Kidney (tissue), 14 donors: ENCODE results near the gene TRIO. TPM values are rescaled to one million over a fixed set of nuclear protein-coding genes. Genes with fewer than 3 reads are reported as not detected.

ENCODE experiments used
- DNase-seq, 5 donors: peaks; one replicate each; pipeline ENCODE4 v3.0.0-alpha.2; 2013 to 2020
- FAIRE-seq: peaks from 2 replicates; lab custom pipeline; 2012; peaks lifted over from hg19 to GRCh38; lab: Jason Lieb, UNC
- H3K27ac ChIP-seq, 2 donors: one replicate each; pipeline ENCODE4 v1.7.0; 2013; ENCODE audit warnings: low read depth in 2 of 2, low read length in 2 of 2, inconsistent platforms in 1 of 2
- H3K27me3 ChIP-seq: one replicate; pipeline ENCODE4 v1.7.1; 2013; ENCODE audit warnings: low read length, inconsistent platforms; ENCODE audit not compliant: control insufficient read depth, insufficient read depth
- H3K36me3 ChIP-seq, 3 donors: one replicate each; pipeline versions ENCODE4 v1.7.0 to v1.7.1; 2013; ENCODE audit warnings: low read length in 3 of 3, control low read depth in 1 of 3, inconsistent platforms in 1 of 3; ENCODE audit not compliant: insufficient read depth in 3 of 3, control insufficient read depth in 2 of 3
- H3K4me1 ChIP-seq, 3 donors: one replicate each; pipeline versions ENCODE4 v1.7.0 to v1.7.1; 2013; ENCODE audit warnings: low read length in 3 of 3, inconsistent platforms in 1 of 3, low read depth in 1 of 3; ENCODE audit not compliant: control insufficient read depth in 2 of 3, insufficient read depth in 2 of 3
- H3K4me3 ChIP-seq, 3 donors: one replicate each; pipeline versions ENCODE4 v1.7.0 to v1.8.1; 2013; ENCODE audit warnings: low read length in 3 of 3, control low read depth in 1 of 3, inconsistent platforms in 1 of 3
- H3K9ac ChIP-seq, 3 donors: one replicate each; pipeline versions ENCODE4 v1.7.0 to v1.7.1; 2013; ENCODE audit warnings: low read length in 3 of 3, control low read depth in 1 of 3, inconsistent platforms in 1 of 3
- H3K9me3 ChIP-seq, 3 donors: one replicate each; pipeline versions ENCODE4 v1.7.0 to v1.7.1; 2013; ENCODE audit warnings: low read length in 3 of 3, control low read depth in 1 of 3, inconsistent platforms in 1 of 3; ENCODE audit not compliant: control insufficient read depth in 2 of 3, insufficient read depth in 1 of 3
- intact Hi-C: fragments of 100-400 bp; cut with DNase I; formaldehyde crosslinking; loops from one replicate; pipeline ENCODE4 v1.11.1; 2022
- polyA plus RNA-seq: library from polyadenylated mRNA; stranded (reverse); fragments of 350-450 nt; fragmentation: Illumina TruSeq; extraction: RNeasy Lipid Tissue Mini Kit (QIAGEN cat#74804); gene quantifications from one replicate; pipeline ENCODE4 v1.2.3, GENCODE V29; 2014; ENCODE audit warnings: low read depth, low replicate concordance; ENCODE audit not compliant: insufficient read depth
- total RNA-seq: library from RNA; stranded (reverse); fragmentation: NEBNext Ultra II Directional; extraction: Animal tissue kit (Norgen Biotek cat#: 25700); gene quantifications from one replicate; pipeline ENCODE4 v1.2.1, GENCODE V29; 2021
- TF ChIP-seq, protein P1 (sequence below): IDR thresholded peaks from 3 replicates; pipeline ENCODE4 v1.5.1; 2012; ENCODE audit warnings: mild to moderate bottlenecking, moderate library complexity, borderline replicate concordance; ENCODE audit not compliant: insufficient read depth; ENCODE audit errors: extremely low read depth
- donor health status: control.
- donor health status: control.
- donor health status: control.
- donor health status: control.
- donor health status: control.
- donor health status: DM: yes; HTN: yes; CAD: no.
- donor health status: Normal renal cell carcinoma (clear cell type).

The TRIO gene
- total and polyA plus RNA-seq, 2 donors from 2014 or later = 9.5 to 149 TPM

DNA sequence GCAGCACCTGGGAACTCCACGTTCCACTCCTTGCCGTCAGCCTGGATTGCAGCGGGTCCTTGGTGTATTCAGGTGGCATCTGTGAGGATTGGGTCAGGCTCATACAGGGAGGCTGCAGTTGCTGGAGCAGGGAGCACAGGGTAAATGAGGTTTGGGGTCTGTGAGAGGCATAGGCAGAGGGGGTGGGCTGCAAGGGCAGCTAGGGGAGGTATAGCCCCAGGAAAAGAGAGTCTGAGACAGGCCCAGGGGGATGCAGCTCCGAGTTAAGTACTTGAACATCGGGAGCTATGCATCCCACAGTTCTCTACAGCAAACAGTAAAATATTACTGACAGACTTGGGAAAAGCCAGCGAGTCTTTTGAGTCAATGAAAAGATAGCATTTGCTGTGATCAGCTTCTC lies 101.6 kb downstream of the TRIO start:
- H3K36me3 ChIP-seq = no peaks in the 10 kb centered on the region
- H3K9me3 ChIP-seq = no peaks in the 10 kb centered on the region
- intact Hi-C loops = no loop called here
- no peak overlapping the region for H3K27ac ChIP-seq
- peaks cover 2 to 7% (median 4%) of the 10 kb centered on the region in 3 donors for H3K4me1 ChIP-seq
- H3K4me3 ChIP-seq = no peak overlapping the region
- TF ChIP-seq, protein P1, sequence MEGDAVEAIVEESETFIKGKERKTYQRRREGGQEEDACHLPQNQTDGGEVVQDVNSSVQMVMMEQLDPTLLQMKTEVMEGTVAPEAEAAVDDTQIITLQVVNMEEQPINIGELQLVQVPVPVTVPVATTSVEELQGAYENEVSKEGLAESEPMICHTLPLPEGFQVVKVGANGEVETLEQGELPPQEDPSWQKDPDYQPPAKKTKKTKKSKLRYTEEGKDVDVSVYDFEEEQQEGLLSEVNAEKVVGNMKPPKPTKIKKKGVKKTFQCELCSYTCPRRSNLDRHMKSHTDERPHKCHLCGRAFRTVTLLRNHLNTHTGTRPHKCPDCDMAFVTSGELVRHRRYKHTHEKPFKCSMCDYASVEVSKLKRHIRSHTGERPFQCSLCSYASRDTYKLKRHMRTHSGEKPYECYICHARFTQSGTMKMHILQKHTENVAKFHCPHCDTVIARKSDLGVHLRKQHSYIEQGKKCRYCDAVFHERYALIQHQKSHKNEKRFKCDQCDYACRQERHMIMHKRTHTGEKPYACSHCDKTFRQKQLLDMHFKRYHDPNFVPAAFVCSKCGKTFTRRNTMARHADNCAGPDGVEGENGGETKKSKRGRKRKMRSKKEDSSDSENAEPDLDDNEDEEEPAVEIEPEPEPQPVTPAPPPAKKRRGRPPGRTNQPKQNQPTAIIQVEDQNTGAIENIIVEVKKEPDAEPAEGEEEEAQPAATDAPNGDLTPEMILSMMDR = no peak
- H3K9ac ChIP-seq = no peak overlapping the region
- FAIRE-seq = no peak
- DNase-seq = no peak
- H3K27me3 ChIP-seq = no peaks in the 10 kb centered on the region

DNA sequence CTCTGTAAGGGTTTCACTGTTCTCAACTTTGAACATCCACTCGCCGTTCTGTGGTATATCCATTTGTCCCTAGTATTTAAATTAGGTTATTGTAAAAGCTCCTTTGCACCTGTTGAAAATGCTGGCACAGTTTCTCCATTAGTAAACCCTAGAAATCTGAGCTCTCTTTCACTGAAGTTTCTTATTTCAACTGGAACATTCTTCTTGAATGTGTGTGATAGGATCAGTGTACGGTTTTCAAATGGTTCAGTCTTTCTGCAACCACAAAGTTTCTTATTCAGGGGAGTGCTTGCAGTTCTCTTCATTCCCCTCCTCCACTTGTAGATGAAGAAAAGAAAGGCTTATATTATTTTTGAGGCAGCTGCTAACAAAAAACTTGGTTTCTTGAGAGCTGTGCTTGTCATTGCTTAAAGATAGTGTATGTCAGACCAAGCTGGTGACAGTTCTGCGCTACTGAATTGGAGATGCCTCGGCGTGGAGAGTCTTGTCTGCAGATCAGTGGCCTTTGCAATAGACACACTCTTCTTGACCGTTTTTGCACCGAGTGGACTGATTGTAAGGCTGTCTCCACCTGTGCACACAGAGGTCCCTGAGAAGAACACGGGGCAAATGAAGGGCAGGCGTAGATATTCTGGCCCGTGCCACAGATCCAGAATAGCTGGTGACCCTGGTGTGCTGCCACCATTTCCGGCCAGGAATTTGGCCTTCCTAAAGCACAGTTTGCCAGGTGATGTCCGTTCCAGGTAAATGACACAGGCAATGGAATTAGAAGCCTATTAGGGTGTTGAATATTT lies 102.2 kb downstream of the TRIO start:
- Histone ChIP-seq H3K9me3 (no peaks in the 10 kb centered on the region), H3K4me1 (peaks cover 4 to 12% (median 6%) of the 10 kb centered on the region in 3 donors), H3K4me3 (no peak overlapping the region), H3K27me3 (no peaks in the 10 kb centered on the region), H3K27ac (no peak overlapping the region), H3K9ac (no peak overlapping the region), H3K36me3 (no peaks in the 10 kb centered on the region)
- TF ChIP-seq, protein P1 = no peak
- FAIRE-seq (no peak), DNase-seq (peak in 1 of 5 donors; percentile 24)
- intact Hi-C loops = no loop called here

GRCh38 chr5:14246350-14247053 lies 103.4 kb downstream of the TRIO start:
- TF ChIP-seq, protein P1 = no peak
- intact Hi-C loops = no loop called here
- H3K36me3 ChIP-seq = no peaks in the 10 kb centered on the region
- H3K9me3 ChIP-seq = no peaks in the 10 kb centered on the region
- no peak overlapping the region for H3K4me3 ChIP-seq
- no peak overlapping the region for H3K9ac ChIP-seq
- peaks cover 4 to 19% (median 6%) of the 10 kb centered on the region in 3 donors for H3K4me1 ChIP-seq
- DNase-seq (no peak), FAIRE-seq (no peak)
- no peak overlapping the region for H3K27ac ChIP-seq
- no peaks in the 10 kb centered on the region for H3K27me3 ChIP-seq
